Measurements from ENCODE around the gene MTIF2. TPM values are rescaled to one million over a fixed set of nuclear protein-coding genes. Genes with fewer than 3 reads are reported as not detected.

MTIF2 gene
- total and polyA plus RNA-seq, 9 of the 15 experiments (the other 6 are each of a cell fraction or from before 2014, with no cell fraction given): 58.7 to 143 (median 105) TPM

- Histone ChIP-seq H3K4me3 (peak within 1 kb of the TSS; percentile 79), H3K79me2 (ENCODE audit: control insufficient read depth, insufficient read depth, low read length) (peaks cover 72% of the 10 kb centered on the region), H3K36me3 (ENCODE audit: control insufficient read depth, insufficient read depth, low read length) (peaks cover 45% of the 10 kb centered on the region), H3K9ac (ENCODE audit: insufficient read depth in 1 of 2, low read depth in 2 of 2, low read length in 2 of 2) (peak within 1 kb of the TSS; percentile 99 to 100), H2AFZ (ENCODE audit: low read depth, low read length) (peak within 1 kb of the TSS; percentile 100), H3K27me3 (ENCODE audit: control insufficient read depth in 2 of 2, insufficient read depth in 2 of 2, low read length in 2 of 2) (no peaks in the 10 kb centered on the region), H3K4me1 (replicated peaks in 1 of 2; ENCODE audit: control insufficient read depth in 2 of 2, insufficient read depth in 2 of 2, low read length in 2 of 2) (peaks cover 21 to 37% of the 10 kb centered on the region in 2 experiments), H4K20me1 (replicated peaks; ENCODE audit: control insufficient read depth, insufficient read depth, low read length) (no peaks in the 10 kb centered on the region; the same call in 1 of the 2 replicates), H3K9me3 (replicated peaks; ENCODE audit: control insufficient read depth, insufficient read depth, low read depth, low read length) (no peaks in the 10 kb centered on the region), H3K27ac (ENCODE audit: extremely low read depth, low read depth, low read length) (peak within 1 kb of the TSS; percentile 99), H3K4me2 (ENCODE audit: insufficient read depth, low read length) (peak within 1 kb of the TSS; percentile 96), H3K9me1 (ENCODE audit: control insufficient read depth, insufficient read depth, low read length) (no peaks in the 10 kb centered on the region)
- BruUV-seq (replicated peaks): no TSS peak
- CTCF ChIA-PET (ENCODE audit: low intra/inter-chr PET ratio): interaction anchor here (0.6 kb wide), 1 partner anchor 711 kb away, joined by 3 read pairs; no protein-coding TSS in a partner anchor
- under 1% methylated on average over 37 of the region's 37 CpGs for WGBS (ENCODE audit: insufficient coverage, low coverage, missing lambda C conversion rate)
- FAIRE-seq (peak; percentile 90), ATAC-seq (peak; percentile 85), DNase-seq (ENCODE audit: extremely low read depth in 1 of 4, low spot score in 3 of 4) (peak; percentile 88 to 95 (median 89))
- in situ Hi-C loops (cut with MboI): no loop called here
- POLR2A ChIA-PET: interaction anchor here (0.6 to 1.4 kb wide), 15 partner anchors 9 to 288 kb away, joined by 3 to 12 read pairs (median 3); partner anchors contain the start of genes CFAP36 and RTN4
- intact Hi-C loops (cut with micrococcal nuclease): loop anchor here (2.0 to 5.0 kb wide), 3 partner anchors 180 to 385 kb away; partner anchors contain the start of genes CCDC88A, PPP4R3B and RTN4
- TF ChIP-seq ELF1 (tag; IDR thresholded peaks at IDR 0.05) (peak; percentile 98), HDAC1 (IDR thresholded peaks at IDR 0.05) (peak in 1 of 2 experiments; percentile 80; a peak in 2 of 4 replicates), RBM25 (IDR thresholded peaks at IDR 0.05; ENCODE audit: low read depth, low read length, severe bottlenecking) (peak; percentile 20), NR1H2 (CRISPR knock-in tag; IDR thresholded peaks at IDR 0.05) (0 out of 2 replicates have a peak, but pooled peaks have one; percentile 96), ARNT (IDR thresholded peaks at IDR 0.05) (peak; percentile 60 to 77; a peak in 2 of 4 replicates), CREB3L1 (IDR thresholded peaks at IDR 0.05; ENCODE audit: borderline replicate concordance, low read depth) (peak; percentile 95), HCFC1 (IDR thresholded peaks at IDR 0.05; ENCODE audit: low read depth, low read length) (peak; percentile 90), CC2D1A (IDR thresholded peaks at IDR 0.05) (peak; percentile 98), POLR2AphosphoS2 (IDR thresholded peaks at IDR 0.05; ENCODE audit: low read length) (no peak), TAF1 (IDR thresholded peaks at IDR 0.05; ENCODE audit: control insufficient read depth, extremely low read depth, insufficient read depth, low read length, severe bottlenecking) (peak; percentile 96), SNRNP70 (optimal IDR thresholded peaks at IDR 0.05; ENCODE audit: low read depth, low read length) (no peak), SAP30 (IDR thresholded peaks at IDR 0.05; ENCODE audit: borderline replicate concordance, insufficient read depth, low read depth, low read length, poor library complexity, severe bottlenecking) (peak; percentile 70), KLF6 (CRISPR knock-in tag; IDR thresholded peaks at IDR 0.05; ENCODE audit: borderline replicate concordance) (no peak), HMGN3 (IDR thresholded peaks at IDR 0.05; ENCODE audit: borderline replicate concordance, extremely low read depth, insufficient read length, low read depth, low read length) (no peak), ELK3 (CRISPR knock-in tag; IDR thresholded peaks at IDR 0.05) (no peak), TOE1 (IDR thresholded peaks at IDR 0.05; ENCODE audit: borderline replicate concordance) (peak; percentile 60; the same call in 1 of the 2 replicates), TOE1 (CRISPR knock-in tag; IDR thresholded peaks at IDR 0.05; ENCODE audit: borderline replicate concordance, low read depth) (no peak), KLF13 (tag; IDR thresholded peaks at IDR 0.05; ENCODE audit: borderline replicate concordance, low read depth) (0 out of 2 replicates have a peak, but pooled peaks have one; percentile 49)
Observed at GRCh38 chr2:55232084-55232862, 36.8 kb downstream of the MTIF2 start, which contains the start of the genes CLHC1 and RPS27A. Gene CLHC1, minus strand, starts transcription at chr2:55232293. Its CDS starts 9,882 bp downstream, at chr2:55222411. Gene RPS27A, plus strand, starts transcription at chr2:55232688. Its CDS starts 137 bp downstream, at chr2:55232825.
